Gastrocnemius medialis (tissue), 4 donors: ENCODE data around the gene RPL39L. TPM values are rescaled to one million over a fixed set of nuclear protein-coding genes. Genes with fewer than 3 reads are reported as not detected.

ENCODE experiments used
- ATAC-seq, 2 donors: fragments of 150-250 bp; one replicate each; pipeline ENCODE4 v1.9.1; 2016
- DNase-seq, 2 donors: peaks; one replicate each; pipeline ENCODE4 v3.0.0-alpha.2; 2019
- H3K27ac ChIP-seq, 4 donors: fragments of 200-600 bp; sonication (generic); 1 replicate in 1 of 4; 2 replicates in 3 of 4; pipeline ENCODE4 v1.5.1; 2016 to 2018; ENCODE audit warnings: mild to moderate bottlenecking in 2 of 4, moderate library complexity in 1 of 4
- H3K27me3 ChIP-seq, 3 donors: fragments of 200-600 bp; sonication (generic) in 2 of 3; 1 replicate in 1 of 3; 2 replicates in 2 of 3; pipeline versions ENCODE4 v1.5.1 to v1.6.0; 2016 to 2019; ENCODE audit warnings: mild to moderate bottlenecking in 1 of 3, moderate library complexity in 1 of 3
- H3K36me3 ChIP-seq, 2 donors: fragments of 200-600 bp; sonication (generic) in 1 of 2; one replicate each; pipeline ENCODE4 v1.5.1; 2017 to 2018
- H3K4me1 ChIP-seq, 2 donors: fragments of 200-600 bp; sonication (generic) in 1 of 2; one replicate each; pipeline ENCODE4 v1.5.1; 2016 to 2017; ENCODE audit warnings: mild to moderate bottlenecking in 2 of 2
- H3K4me3 ChIP-seq, 4 donors: fragments of 200-600 bp; sonication (generic) in 3 of 4; 1 replicate in 1 of 4; 2 replicates in 3 of 4; pipeline ENCODE4 v1.5.1; 2016 to 2019; ENCODE audit warnings: mild to moderate bottlenecking in 2 of 4
- H3K9me3 ChIP-seq, 3 donors: fragments of 200-600 bp; sonication (generic) in 2 of 3; 1 replicate in 1 of 3; 2 replicates in 2 of 3; pipeline ENCODE4 v1.5.1; 2016 to 2019
- POLR2A ChIP-seq, 2 donors: fragments of 450-650 bp; IDR thresholded peaks; one replicate each; pipeline ENCODE4 v1.6.1; 2017; ENCODE audit warnings: antibody characterized with exemption in 2 of 2, mild to moderate bottlenecking in 2 of 2, moderate library complexity in 2 of 2
- in situ Hi-C, 4 donors: fragments of 200-750 bp; cut with MboI; loops; one replicate each; pipeline versions ENCODE4 v1.15.0 to v1.8.0; 2017; ENCODE audit warnings: low sequenced_read_pairs in 4 of 4
- intact Hi-C: fragments of 100-400 bp; cut with DNase I; formaldehyde crosslinking; loops from one replicate; pipeline ENCODE4 v1.15.1; 2023; ENCODE audit warnings: low total_unique reads
- total RNA-seq, 4 donors: library from RNA; depleted of rRNA; stranded (reverse); fragments of >200 nt; gene quantifications; one replicate each; pipeline versions ENCODE4 v1.1.0 to v1.2.3, GENCODE V29; 2016
- TF ChIP-seq, protein P1 (sequence below), 5 experiments: fragments of 450-650 bp in 3 of 5; fragments of 200-600 bp in 2 of 5; sonication (generic) in 2 of 5; IDR thresholded peaks in 4 of 5; conservative IDR thresholded peaks in 1 of 5; 1 replicate in 4 of 5; 2 replicates in 1 of 5; pipeline ENCODE4 v1.5.1; 2016 to 2019; ENCODE audit warnings: antibody characterized with exemption in 5 of 5, mild to moderate bottlenecking in 3 of 5, moderate library complexity in 3 of 5

The RPL39L gene
- total RNA-seq, 4 donors from 2014 or later, result 0.71 to 1.6 TPM; not detected in 2

GRCh38 chr3:187102073-187102634 is 37.1 kb downstream of the RPL39L start:
- ATAC-seq (no peak), DNase-seq (no peak)
- in situ Hi-C loops, result no loop called here
- TF ChIP-seq, protein P1, sequence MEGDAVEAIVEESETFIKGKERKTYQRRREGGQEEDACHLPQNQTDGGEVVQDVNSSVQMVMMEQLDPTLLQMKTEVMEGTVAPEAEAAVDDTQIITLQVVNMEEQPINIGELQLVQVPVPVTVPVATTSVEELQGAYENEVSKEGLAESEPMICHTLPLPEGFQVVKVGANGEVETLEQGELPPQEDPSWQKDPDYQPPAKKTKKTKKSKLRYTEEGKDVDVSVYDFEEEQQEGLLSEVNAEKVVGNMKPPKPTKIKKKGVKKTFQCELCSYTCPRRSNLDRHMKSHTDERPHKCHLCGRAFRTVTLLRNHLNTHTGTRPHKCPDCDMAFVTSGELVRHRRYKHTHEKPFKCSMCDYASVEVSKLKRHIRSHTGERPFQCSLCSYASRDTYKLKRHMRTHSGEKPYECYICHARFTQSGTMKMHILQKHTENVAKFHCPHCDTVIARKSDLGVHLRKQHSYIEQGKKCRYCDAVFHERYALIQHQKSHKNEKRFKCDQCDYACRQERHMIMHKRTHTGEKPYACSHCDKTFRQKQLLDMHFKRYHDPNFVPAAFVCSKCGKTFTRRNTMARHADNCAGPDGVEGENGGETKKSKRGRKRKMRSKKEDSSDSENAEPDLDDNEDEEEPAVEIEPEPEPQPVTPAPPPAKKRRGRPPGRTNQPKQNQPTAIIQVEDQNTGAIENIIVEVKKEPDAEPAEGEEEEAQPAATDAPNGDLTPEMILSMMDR (IDR thresholded peaks at IDR 0.05 in 4 of 5, conservative IDR thresholded peaks at IDR 0.05 in 1 of 5), result no peak
- TF ChIP-seq POLR2A (IDR thresholded peaks at IDR 0.05), result no peak
- H3K27me3 ChIP-seq, result no peaks in the 10 kb centered on the region
- peaks cover 3 to 4% of the 10 kb centered on the region in 2 donors for H3K4me1 ChIP-seq
- no peaks in the 10 kb centered on the region for H3K36me3 ChIP-seq
- peak overlapping the region; percentile 2 to 40 (median 16) for H3K4me3 ChIP-seq
- peak overlapping the region; percentile 5 to 59 (median 52) for H3K27ac ChIP-seq
- no peaks in the 10 kb centered on the region for H3K9me3 ChIP-seq
- intact Hi-C loops, result no loop called here

DNA sequence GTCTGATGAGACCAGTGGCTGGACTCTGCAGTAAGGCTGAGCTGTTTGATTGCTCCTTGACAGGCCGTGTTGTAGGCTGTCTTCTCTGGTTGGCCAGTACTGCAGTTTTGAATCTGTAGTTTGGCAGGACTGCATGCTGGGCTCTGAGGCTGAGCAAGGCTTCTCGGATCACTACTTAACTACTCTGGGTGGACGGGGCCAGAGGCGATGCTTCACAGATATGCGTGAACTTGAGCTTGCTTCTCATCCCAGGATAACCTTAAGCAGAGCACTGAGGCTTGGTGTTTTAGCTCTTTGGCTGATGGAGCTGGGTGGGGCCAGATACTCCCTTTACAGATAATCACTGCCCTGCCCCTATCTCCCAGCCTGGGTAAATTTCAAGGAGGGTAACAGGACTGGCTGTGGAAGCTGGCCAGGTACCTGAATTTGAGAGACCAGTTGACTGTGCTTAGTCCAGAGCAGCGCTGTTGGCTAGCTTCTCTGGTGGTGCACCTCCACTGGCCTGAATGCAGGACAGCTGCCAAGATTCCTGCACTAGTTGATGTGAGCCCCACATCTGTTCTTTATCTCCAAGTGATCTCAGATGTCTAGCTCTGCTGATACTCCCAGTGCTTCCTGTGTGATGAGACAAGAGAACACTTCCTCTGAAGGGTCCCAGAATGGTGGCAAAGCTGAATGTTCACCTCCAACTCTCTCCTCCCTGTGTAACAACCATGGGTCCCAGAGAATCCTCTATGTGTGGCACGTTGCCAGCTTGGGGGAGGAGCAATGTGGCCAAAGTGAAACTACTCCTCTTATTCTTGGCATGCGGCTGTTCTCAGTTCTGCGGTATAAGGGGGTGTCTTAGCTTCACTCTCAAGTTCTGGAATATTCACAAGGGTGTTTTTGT is 37.9 kb downstream of the RPL39L start:
- ATAC-seq (peak; percentile 62 to 71), DNase-seq (peak; percentile 22 to 42)
- Histone ChIP-seq H3K27ac (peak overlapping the region; percentile 5 to 59 (median 52)), H3K27me3 (no peaks in the 10 kb centered on the region), H3K36me3 (no peaks in the 10 kb centered on the region), H3K4me3 (peak overlapping the region; percentile 2 to 40 (median 16)), H3K9me3 (no peaks in the 10 kb centered on the region), H3K4me1 (peaks cover 3 to 4% of the 10 kb centered on the region in 2 donors)
- in situ Hi-C loops, result no loop called here
- intact Hi-C loops, result no loop called here
- TF ChIP-seq, protein P1 (IDR thresholded peaks at IDR 0.05 in 4 of 5, conservative IDR thresholded peaks at IDR 0.05 in 1 of 5), result no peak
- no peak for TF ChIP-seq POLR2A (IDR thresholded peaks at IDR 0.05)

DNA sequence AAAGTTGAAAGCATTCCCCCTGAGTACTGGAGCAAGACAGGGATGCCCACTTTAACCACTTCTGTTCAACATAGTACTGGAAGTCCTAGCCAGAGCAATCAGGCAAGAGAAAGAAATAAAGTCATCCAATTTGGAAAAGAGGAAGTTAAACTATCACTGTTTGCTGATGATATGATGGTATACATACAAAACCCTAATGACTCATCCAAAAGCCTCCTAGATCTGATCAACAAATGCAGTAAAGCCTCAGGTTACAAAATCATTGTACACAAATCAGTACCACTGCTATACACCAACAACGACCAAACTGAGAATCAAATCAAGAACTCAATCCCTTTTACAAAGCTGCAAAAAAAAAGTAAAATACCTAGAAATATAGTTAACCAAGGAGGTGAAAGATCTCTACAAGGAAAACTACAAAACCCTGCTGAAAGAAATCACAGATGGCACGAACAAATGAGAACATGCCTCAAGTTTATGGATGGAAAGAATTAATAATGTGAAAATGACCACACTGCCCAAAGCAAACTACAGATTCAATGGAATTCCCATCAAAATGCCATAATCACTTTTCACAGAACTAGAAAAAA is 40.3 kb downstream of the RPL39L start:
- H3K4me3 ChIP-seq, result no peak overlapping the region
- H3K9me3 ChIP-seq, result no peaks in the 10 kb centered on the region
- H3K27me3 ChIP-seq, result no peaks in the 10 kb centered on the region
- no peak for TF ChIP-seq POLR2A (IDR thresholded peaks at IDR 0.05)
- H3K36me3 ChIP-seq, result no peaks in the 10 kb centered on the region
- ATAC-seq (no peak), DNase-seq (no peak)
- no peak overlapping the region for H3K27ac ChIP-seq
- in situ Hi-C loops, result no loop called here
- intact Hi-C loops, result no loop called here
- peaks cover 3 to 4% of the 10 kb centered on the region in 2 donors for H3K4me1 ChIP-seq

DNA sequence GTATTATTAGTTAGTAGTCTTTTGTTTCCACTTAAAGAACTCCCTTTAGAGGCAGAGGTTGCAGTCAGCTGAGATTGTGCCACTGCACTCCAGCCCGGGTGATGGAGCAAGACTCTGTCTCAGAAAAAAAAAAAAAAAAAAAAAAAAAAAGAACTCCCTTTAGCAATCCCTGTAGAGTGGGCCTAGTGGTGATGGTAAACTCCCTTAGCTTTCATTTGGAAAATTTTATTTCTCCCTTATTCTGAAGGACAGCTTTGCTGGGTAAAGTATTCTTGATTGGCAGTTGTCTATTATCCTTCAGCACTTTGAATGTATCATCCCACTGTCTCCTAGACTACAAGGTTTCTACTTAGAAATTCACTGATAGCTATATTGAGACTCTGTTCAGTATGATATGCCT is 46.0 kb downstream of the RPL39L start:
- Histone ChIP-seq H3K4me1 (no peaks in the 10 kb centered on the region), H3K27ac (no peak overlapping the region), H3K36me3 (no peaks in the 10 kb centered on the region), H3K9me3 (no peaks in the 10 kb centered on the region), H3K4me3 (no peak overlapping the region), H3K27me3 (no peaks in the 10 kb centered on the region)
- TF ChIP-seq, protein P1 (IDR thresholded peaks at IDR 0.05 in 4 of 5, conservative IDR thresholded peaks at IDR 0.05 in 1 of 5), result no peak
- no peak for TF ChIP-seq POLR2A (IDR thresholded peaks at IDR 0.05)
- ATAC-seq (no peak), DNase-seq (no peak)
- in situ Hi-C loops (no loop called here), intact Hi-C loops (no loop called here)

GRCh38 chr3:187088701-187089100 is 50.6 kb downstream of the RPL39L start:
- no peaks in the 10 kb centered on the region for H3K4me1 ChIP-seq
- TF ChIP-seq POLR2A (IDR thresholded peaks at IDR 0.05), result no peak
- TF ChIP-seq, protein P1 (IDR thresholded peaks at IDR 0.05 in 4 of 5, conservative IDR thresholded peaks at IDR 0.05 in 1 of 5), result no peak
- no peaks in the 10 kb centered on the region for H3K36me3 ChIP-seq
- in situ Hi-C loops (no loop called here), intact Hi-C loops (no loop called here)
- DNase-seq (no peak), ATAC-seq (no peak)
- H3K27me3 ChIP-seq, result no peaks in the 10 kb centered on the region
- peaks cover 0 to 4% (median 0%) of the 10 kb centered on the region in 3 donors for H3K9me3 ChIP-seq
- H3K27ac ChIP-seq, result no peak overlapping the region
- H3K4me3 ChIP-seq, result no peak overlapping the region
